Panc1 (cell line): ENCODE results near the gene CKAP5.

Experiments
- POLR2AphosphoS5 ChIP-seq: IDR thresholded peaks from 2 replicates; pipeline ENCODE4 v1.6.1; 2012; ENCODE audit warnings: mild to moderate bottlenecking, low read depth, low read length, moderate library complexity
- SIN3A ChIP-seq: IDR thresholded peaks from 2 replicates; pipeline ENCODE4 v1.6.1; 2012; ENCODE audit warnings: low read depth, mild to moderate bottlenecking, low read length, moderate library complexity, borderline replicate concordance; ENCODE audit not compliant: insufficient read depth
- TF ChIP-seq, protein P1 (sequence below): fragments of 450-650 bp; IDR thresholded peaks from 2 replicates; pipeline ENCODE4 v1.5.1; 2017; ENCODE audit warnings: mild to moderate bottlenecking
- TF ChIP-seq, protein P2 (sequence below), 2 experiments: IDR thresholded peaks; 2 replicates each; pipeline ENCODE4 v1.6.1; 2011 to 2012; ENCODE audit warnings: low read depth in 2 of 2, control low read depth in 1 of 2, low read length in 1 of 2, mild to moderate bottlenecking in 1 of 2, moderate library complexity in 1 of 2; ENCODE audit not compliant: insufficient read depth in 1 of 2

DNA sequence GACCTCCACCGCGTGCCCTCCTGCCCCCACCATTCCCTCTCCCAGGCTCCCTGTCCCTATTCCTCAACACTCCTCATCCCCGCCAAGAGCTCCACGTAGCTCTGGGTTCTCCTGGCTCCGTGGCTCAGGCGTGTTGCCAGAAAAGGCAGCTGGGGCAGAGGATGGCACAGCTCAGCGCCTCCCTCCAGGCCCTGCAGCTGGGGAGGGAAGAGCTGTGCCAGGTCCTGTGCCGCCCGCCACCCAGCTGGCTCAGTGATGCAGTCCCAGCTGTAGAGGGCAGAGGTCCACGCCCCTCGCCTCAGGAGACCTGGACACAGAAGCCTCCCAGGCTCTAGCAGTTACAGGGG is 149.9 kb downstream of the CKAP5 start:
- TF ChIP-seq POLR2AphosphoS5 (no peak), SIN3A (no peak)
- TF ChIP-seq, protein P1, sequence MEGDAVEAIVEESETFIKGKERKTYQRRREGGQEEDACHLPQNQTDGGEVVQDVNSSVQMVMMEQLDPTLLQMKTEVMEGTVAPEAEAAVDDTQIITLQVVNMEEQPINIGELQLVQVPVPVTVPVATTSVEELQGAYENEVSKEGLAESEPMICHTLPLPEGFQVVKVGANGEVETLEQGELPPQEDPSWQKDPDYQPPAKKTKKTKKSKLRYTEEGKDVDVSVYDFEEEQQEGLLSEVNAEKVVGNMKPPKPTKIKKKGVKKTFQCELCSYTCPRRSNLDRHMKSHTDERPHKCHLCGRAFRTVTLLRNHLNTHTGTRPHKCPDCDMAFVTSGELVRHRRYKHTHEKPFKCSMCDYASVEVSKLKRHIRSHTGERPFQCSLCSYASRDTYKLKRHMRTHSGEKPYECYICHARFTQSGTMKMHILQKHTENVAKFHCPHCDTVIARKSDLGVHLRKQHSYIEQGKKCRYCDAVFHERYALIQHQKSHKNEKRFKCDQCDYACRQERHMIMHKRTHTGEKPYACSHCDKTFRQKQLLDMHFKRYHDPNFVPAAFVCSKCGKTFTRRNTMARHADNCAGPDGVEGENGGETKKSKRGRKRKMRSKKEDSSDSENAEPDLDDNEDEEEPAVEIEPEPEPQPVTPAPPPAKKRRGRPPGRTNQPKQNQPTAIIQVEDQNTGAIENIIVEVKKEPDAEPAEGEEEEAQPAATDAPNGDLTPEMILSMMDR: no peak
- TF ChIP-seq, protein P2, sequence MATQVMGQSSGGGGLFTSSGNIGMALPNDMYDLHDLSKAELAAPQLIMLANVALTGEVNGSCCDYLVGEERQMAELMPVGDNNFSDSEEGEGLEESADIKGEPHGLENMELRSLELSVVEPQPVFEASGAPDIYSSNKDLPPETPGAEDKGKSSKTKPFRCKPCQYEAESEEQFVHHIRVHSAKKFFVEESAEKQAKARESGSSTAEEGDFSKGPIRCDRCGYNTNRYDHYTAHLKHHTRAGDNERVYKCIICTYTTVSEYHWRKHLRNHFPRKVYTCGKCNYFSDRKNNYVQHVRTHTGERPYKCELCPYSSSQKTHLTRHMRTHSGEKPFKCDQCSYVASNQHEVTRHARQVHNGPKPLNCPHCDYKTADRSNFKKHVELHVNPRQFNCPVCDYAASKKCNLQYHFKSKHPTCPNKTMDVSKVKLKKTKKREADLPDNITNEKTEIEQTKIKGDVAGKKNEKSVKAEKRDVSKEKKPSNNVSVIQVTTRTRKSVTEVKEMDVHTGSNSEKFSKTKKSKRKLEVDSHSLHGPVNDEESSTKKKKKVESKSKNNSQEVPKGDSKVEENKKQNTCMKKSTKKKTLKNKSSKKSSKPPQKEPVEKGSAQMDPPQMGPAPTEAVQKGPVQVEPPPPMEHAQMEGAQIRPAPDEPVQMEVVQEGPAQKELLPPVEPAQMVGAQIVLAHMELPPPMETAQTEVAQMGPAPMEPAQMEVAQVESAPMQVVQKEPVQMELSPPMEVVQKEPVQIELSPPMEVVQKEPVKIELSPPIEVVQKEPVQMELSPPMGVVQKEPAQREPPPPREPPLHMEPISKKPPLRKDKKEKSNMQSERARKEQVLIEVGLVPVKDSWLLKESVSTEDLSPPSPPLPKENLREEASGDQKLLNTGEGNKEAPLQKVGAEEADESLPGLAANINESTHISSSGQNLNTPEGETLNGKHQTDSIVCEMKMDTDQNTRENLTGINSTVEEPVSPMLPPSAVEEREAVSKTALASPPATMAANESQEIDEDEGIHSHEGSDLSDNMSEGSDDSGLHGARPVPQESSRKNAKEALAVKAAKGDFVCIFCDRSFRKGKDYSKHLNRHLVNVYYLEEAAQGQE (IDR thresholded peaks at IDR 0.05; ENCODE audit: insufficient read depth in 1 of 2, low read depth in 2 of 2, low read length in 1 of 2): no peak
